GM21786 (cell line): ENCODE measurements around the gene EEA1.
"Not testable (repeated sequence)": the region's sequence is repeated elsewhere in the genome, so short reads cannot be mapped to it uniquely, and the experiment has no call there.

Source experiments
- ATAC-seq: cut with Tn5 transposase; IDR thresholded peaks from one replicate; pipeline ENCODE4 v1.9.1; 2021; ENCODE audit not compliant: unreplicated experiment

EEA1 gene

GRCh38 chr12:92756898-92757596 is 172.0 kb downstream of the EEA1 start:
- ATAC-seq = no peak

GRCh38 chr12:92753976-92754885 is 174.9 kb downstream of the EEA1 start:
- ATAC-seq = no peak

GRCh38 chr12:92749691-92750090 is 179.4 kb downstream of the EEA1 start:
- not testable (repeated sequence) for ATAC-seq

GRCh38 chr12:92747151-92747550 is 181.9 kb downstream of the EEA1 start:
- ATAC-seq = no peak

GRCh38 chr12:92745856-92746550 is 183.1 kb downstream of the EEA1 start:
- ATAC-seq = no peak

GRCh38 chr12:92743026-92743425 is 186.1 kb downstream of the EEA1 start:
- no peak for ATAC-seq

GRCh38 chr12:92740411-92740810 is 188.7 kb downstream of the EEA1 start:
- ATAC-seq = no peak

- ATAC-seq = no peak
Observed at GRCh38 chr12:92739113-92739512, 190.0 kb downstream of the EEA1 start.

GRCh38 chr12:92737855-92738850 is 190.9 kb downstream of the EEA1 start:
- no peak for ATAC-seq

- no peak for ATAC-seq
Observed at GRCh38 chr12:92736605-92737004, 192.5 kb downstream of the EEA1 start.

GRCh38 chr12:92735131-92735721 is 193.9 kb downstream of the EEA1 start:
- no peak for ATAC-seq

GRCh38 chr12:92733661-92734060 is 195.4 kb downstream of the EEA1 start:
- no peak for ATAC-seq

GRCh38 chr12:92733181-92733580 is 195.9 kb downstream of the EEA1 start:
- ATAC-seq = no peak

GRCh38 chr12:92732716-92733115 is 196.4 kb downstream of the EEA1 start:
- ATAC-seq = no peak

- ATAC-seq = no peak
Observed at GRCh38 chr12:92732216-92732615, 196.9 kb downstream of the EEA1 start.

GRCh38 chr12:92730758-92731157 is 198.3 kb downstream of the EEA1 start:
- ATAC-seq = no peak

GRCh38 chr12:92729773-92730305 is 199.3 kb downstream of the EEA1 start:
- no peak for ATAC-seq

GRCh38 chr12:92726850-92727249 is 202.2 kb downstream of the EEA1 start:
- ATAC-seq = no peak

GRCh38 chr12:92722897-92723296 is 206.2 kb downstream of the EEA1 start:
- no peak for ATAC-seq

- ATAC-seq = no peak
Observed at GRCh38 chr12:92721656-92722055, 207.4 kb downstream of the EEA1 start.
